Caco-2 (cell line): Measurements from ENCODE around the gene PTPRN2. TPM values are rescaled to one million over a fixed set of nuclear protein-coding genes. Genes with fewer than 3 reads are reported as not detected.

Experiments
- BruUV-seq: library from RNA; stranded (reverse); fragments of 400-500 nt; replicated peaks from 2 replicates; lab custom pipeline; 2021; lab: Mats Ljungman, UMichigan
- CTCF ChIA-PET: fragments of 300-600 bp; sonication (Branson Sonifier 250); formaldehyde crosslinking; loops from one replicate; lab custom pipeline; 2022; ENCODE audit warnings: antibody characterized with exemption; lab: Charles Lee
- POLR2A ChIA-PET: fragments of 300-600 bp; sonication (Branson Sonifier 250); formaldehyde crosslinking; loops from one replicate; lab custom pipeline; 2022; ENCODE audit warnings: antibody characterized with exemption; lab: Charles Lee
- DNase-seq, 2 experiments: peaks; one replicate each; pipeline versions ENCODE4 v3.0.0 to v3.0.0-alpha.2; 2020 to 2022
- H3K27me3 ChIP-seq: replicated peaks from 2 replicates; pipeline ENCODE4 v1.6.0; 2011; ENCODE audit warnings: low read length; ENCODE audit not compliant: control insufficient read depth, insufficient read depth
- H3K36me3 ChIP-seq: 2 replicates; pipeline ENCODE4 v1.5.1; 2011; ENCODE audit warnings: low read length; ENCODE audit not compliant: control insufficient read depth, insufficient read depth
- H3K4me1 ChIP-seq: fragments of 250-450 bp; sonication (Bioruptor Pico); 2 replicates; pipeline ENCODE4 v1.5.1; 2020; ENCODE audit warnings: mild to moderate bottlenecking
- H3K4me3 ChIP-seq: 2 replicates; pipeline ENCODE4 v1.5.1; 2011; ENCODE audit warnings: low read depth, mild to moderate bottlenecking, control low read depth, low read length
- H3K9me3 ChIP-seq: fragments of 250-450 bp; sonication (Bioruptor Pico); 2 replicates; pipeline ENCODE4 v1.5.1; 2020; ENCODE audit warnings: mild to moderate bottlenecking, moderate library complexity
- H3K27ac Mint-ChIP-seq: one replicate; pipeline ENCODE4 v1.8.0; 2022; ENCODE audit warnings: mixed read lengths; ENCODE audit not compliant: unreplicated experiment
- H3K27me3 Mint-ChIP-seq: one replicate; pipeline ENCODE4 v1.8.0; 2022; ENCODE audit warnings: mixed read lengths; ENCODE audit not compliant: insufficient read depth, unreplicated experiment
- H3K36me3 Mint-ChIP-seq: one replicate; pipeline ENCODE4 v1.8.0; 2022; ENCODE audit warnings: mild to moderate bottlenecking, mixed read lengths; ENCODE audit not compliant: insufficient read depth, unreplicated experiment
- H3K4me1 Mint-ChIP-seq: one replicate; pipeline ENCODE4 v1.8.0; 2022; ENCODE audit warnings: low read depth, mixed read lengths; ENCODE audit not compliant: unreplicated experiment
- H3K4me3 Mint-ChIP-seq: one replicate; pipeline ENCODE4 v1.8.0; 2022; ENCODE audit warnings: mild to moderate bottlenecking, moderate library complexity, mixed read lengths; ENCODE audit not compliant: unreplicated experiment
- H3K9me3 Mint-ChIP-seq: one replicate; pipeline ENCODE4 v1.8.0; 2022; ENCODE audit warnings: mixed read lengths; ENCODE audit not compliant: unreplicated experiment
- CTCF ChIP-seq, 2 experiments: fragments of 200-600 bp in 1 of 2; IDR thresholded peaks; 1 replicate in 1 of 2; 2 replicates in 1 of 2; pipeline versions ENCODE4 v1.5.1 to v1.8.0; 2011 to 2022; ENCODE audit warnings: antibody characterized with exemption in 1 of 2, control low read depth in 1 of 2, inconsistent platforms in 1 of 2, low read depth in 1 of 2, low read length in 1 of 2, mild to moderate bottlenecking in 1 of 2, moderate library complexity in 1 of 2; ENCODE audit not compliant: insufficient read depth in 1 of 2, severe bottlenecking in 1 of 2, unreplicated experiment in 1 of 2
- intact Hi-C: fragments of 100-400 bp; cut with micrococcal nuclease; formaldehyde crosslinking; loops from one replicate; pipeline ENCODE4 v1.10.0; 2022; ENCODE audit not compliant: unreplicated experiment
- total RNA-seq: library from RNA; stranded (reverse); gene quantifications from 2 replicates; pipeline ENCODE4 v1.2.3, GENCODE V29; 2022

PTPRN2 gene
- total RNA-seq, 1 experiment from 2014 or later: 1.4 TPM

GRCh38 chr7:157791261-157791660 lies 796.4 kb downstream of the PTPRN2 start:
- Histone ChIP-seq H3K4me1 (no peaks in the 10 kb centered on the region), H3K9me3 (no peaks in the 10 kb centered on the region), H3K27me3 (no peaks in the 10 kb centered on the region), H3K4me3 (no peak overlapping the region), H3K36me3 (no peaks in the 10 kb centered on the region)
- no peak for DNase-seq
- H3K27ac Mint-ChIP-seq: no peak overlapping the region
- H3K4me1 Mint-ChIP-seq: no peaks in the 10 kb centered on the region
- ChIA-PET POLR2A (no interaction called here), CTCF (no interaction called here)
- TF ChIP-seq CTCF (IDR thresholded peaks at IDR 0.05; ENCODE audit: insufficient read depth in 1 of 2, low read depth in 1 of 2, low read length in 1 of 2, severe bottlenecking in 1 of 2, unreplicated experiment in 1 of 2): no peak
- H3K27me3 Mint-ChIP-seq: peaks cover 4% of the 10 kb centered on the region
- BruUV-seq: no TSS peak
- H3K4me3 Mint-ChIP-seq: no peak overlapping the region
- peaks cover 4% of the 10 kb centered on the region for H3K36me3 Mint-ChIP-seq
- H3K9me3 Mint-ChIP-seq: peaks cover 13% of the 10 kb centered on the region
- intact Hi-C loops: no loop called here

- H3K4me3 ChIP-seq: no peak overlapping the region
- Mint-ChIP-seq H3K9me3 (peaks cover 13% of the 10 kb centered on the region), H3K4me1 (no peaks in the 10 kb centered on the region), H3K4me3 (no peak overlapping the region), H3K27me3 (peaks cover 4% of the 10 kb centered on the region), H3K27ac (no peak overlapping the region), H3K36me3 (peaks cover 4% of the 10 kb centered on the region)
- CTCF ChIA-PET: no interaction called here
- DNase-seq: no peak
- no peaks in the 10 kb centered on the region for H3K4me1 ChIP-seq
- no peaks in the 10 kb centered on the region for H3K27me3 ChIP-seq
- no peaks in the 10 kb centered on the region for H3K9me3 ChIP-seq
- H3K36me3 ChIP-seq: no peaks in the 10 kb centered on the region
- POLR2A ChIA-PET: no interaction called here
- TF ChIP-seq CTCF (IDR thresholded peaks at IDR 0.05; ENCODE audit: insufficient read depth in 1 of 2, low read depth in 1 of 2, low read length in 1 of 2, severe bottlenecking in 1 of 2, unreplicated experiment in 1 of 2): no peak
- BruUV-seq: no TSS peak
- intact Hi-C loops: no loop called here
These were observed 797.7 kb downstream of the PTPRN2 start for GRCh38 chr7:157789942-157790341.

GRCh38 chr7:157789094-157789493 lies 798.5 kb downstream of the PTPRN2 start:
- H3K27me3 ChIP-seq: no peaks in the 10 kb centered on the region
- CTCF ChIA-PET: no interaction called here
- BruUV-seq: no TSS peak
- no peak overlapping the region for H3K4me3 Mint-ChIP-seq
- H3K36me3 ChIP-seq: no peaks in the 10 kb centered on the region
- H3K4me1 ChIP-seq: no peaks in the 10 kb centered on the region
- peaks cover 4% of the 10 kb centered on the region for H3K27me3 Mint-ChIP-seq
- TF ChIP-seq CTCF (IDR thresholded peaks at IDR 0.05; ENCODE audit: insufficient read depth in 1 of 2, low read depth in 1 of 2, low read length in 1 of 2, severe bottlenecking in 1 of 2, unreplicated experiment in 1 of 2): no peak
- no peak for DNase-seq
- POLR2A ChIA-PET: no interaction called here
- H3K27ac Mint-ChIP-seq: no peak overlapping the region
- intact Hi-C loops: no loop called here
- H3K9me3 ChIP-seq: no peaks in the 10 kb centered on the region
- peaks cover 13% of the 10 kb centered on the region for H3K9me3 Mint-ChIP-seq
- H3K4me1 Mint-ChIP-seq: no peaks in the 10 kb centered on the region
- no peak overlapping the region for H3K4me3 ChIP-seq
- H3K36me3 Mint-ChIP-seq: peaks cover 4% of the 10 kb centered on the region
